ENCODE measurements around the gene CSF2RB. TPM values are rescaled to one million over a fixed set of nuclear protein-coding genes. Genes with fewer than 3 reads are reported as not detected.

Gene CSF2RB
- total RNA-seq, 1 donor, result 11.2 TPM

DNA sequence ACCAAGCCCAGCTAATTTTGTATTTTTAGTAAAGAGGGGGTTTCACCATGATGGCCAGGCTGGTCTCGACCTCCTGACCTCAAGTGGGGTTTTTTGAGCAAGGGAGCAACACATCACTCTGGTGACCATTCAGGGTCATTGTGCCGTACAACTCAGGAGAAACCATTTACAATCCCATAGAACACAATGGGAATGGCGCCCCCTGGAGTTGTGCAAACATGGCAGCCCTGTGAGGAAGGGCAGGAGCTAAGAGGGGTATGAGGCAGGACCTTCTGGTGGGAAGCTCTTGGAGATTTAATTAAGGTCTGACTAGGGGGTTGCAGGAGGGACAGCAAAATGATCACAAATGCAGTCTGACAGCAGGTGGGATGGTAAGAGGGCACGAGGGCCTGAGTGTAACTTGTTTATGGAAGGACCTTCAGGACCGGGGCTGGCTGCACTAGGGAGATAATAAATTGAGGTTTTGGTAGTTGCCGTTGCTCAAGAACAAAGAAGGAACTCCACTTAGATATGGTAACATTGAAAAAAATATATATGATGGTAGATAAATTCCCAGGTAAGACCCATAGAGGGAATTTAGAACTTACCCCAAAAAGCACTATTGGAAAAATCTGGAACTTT lies 9.1 kb upstream of the CSF2RB start:
- TF ChIP-seq, protein P1, sequence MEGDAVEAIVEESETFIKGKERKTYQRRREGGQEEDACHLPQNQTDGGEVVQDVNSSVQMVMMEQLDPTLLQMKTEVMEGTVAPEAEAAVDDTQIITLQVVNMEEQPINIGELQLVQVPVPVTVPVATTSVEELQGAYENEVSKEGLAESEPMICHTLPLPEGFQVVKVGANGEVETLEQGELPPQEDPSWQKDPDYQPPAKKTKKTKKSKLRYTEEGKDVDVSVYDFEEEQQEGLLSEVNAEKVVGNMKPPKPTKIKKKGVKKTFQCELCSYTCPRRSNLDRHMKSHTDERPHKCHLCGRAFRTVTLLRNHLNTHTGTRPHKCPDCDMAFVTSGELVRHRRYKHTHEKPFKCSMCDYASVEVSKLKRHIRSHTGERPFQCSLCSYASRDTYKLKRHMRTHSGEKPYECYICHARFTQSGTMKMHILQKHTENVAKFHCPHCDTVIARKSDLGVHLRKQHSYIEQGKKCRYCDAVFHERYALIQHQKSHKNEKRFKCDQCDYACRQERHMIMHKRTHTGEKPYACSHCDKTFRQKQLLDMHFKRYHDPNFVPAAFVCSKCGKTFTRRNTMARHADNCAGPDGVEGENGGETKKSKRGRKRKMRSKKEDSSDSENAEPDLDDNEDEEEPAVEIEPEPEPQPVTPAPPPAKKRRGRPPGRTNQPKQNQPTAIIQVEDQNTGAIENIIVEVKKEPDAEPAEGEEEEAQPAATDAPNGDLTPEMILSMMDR (IDR thresholded peaks at IDR 0.05; ENCODE audit: insufficient read depth, low read depth, low read length), result no peak
- H3K4me3 ChIP-seq (ENCODE audit: low read depth, low read length), result no peak overlapping the region
- DNase-seq (ENCODE audit: low read depth), result no peak

DNA sequence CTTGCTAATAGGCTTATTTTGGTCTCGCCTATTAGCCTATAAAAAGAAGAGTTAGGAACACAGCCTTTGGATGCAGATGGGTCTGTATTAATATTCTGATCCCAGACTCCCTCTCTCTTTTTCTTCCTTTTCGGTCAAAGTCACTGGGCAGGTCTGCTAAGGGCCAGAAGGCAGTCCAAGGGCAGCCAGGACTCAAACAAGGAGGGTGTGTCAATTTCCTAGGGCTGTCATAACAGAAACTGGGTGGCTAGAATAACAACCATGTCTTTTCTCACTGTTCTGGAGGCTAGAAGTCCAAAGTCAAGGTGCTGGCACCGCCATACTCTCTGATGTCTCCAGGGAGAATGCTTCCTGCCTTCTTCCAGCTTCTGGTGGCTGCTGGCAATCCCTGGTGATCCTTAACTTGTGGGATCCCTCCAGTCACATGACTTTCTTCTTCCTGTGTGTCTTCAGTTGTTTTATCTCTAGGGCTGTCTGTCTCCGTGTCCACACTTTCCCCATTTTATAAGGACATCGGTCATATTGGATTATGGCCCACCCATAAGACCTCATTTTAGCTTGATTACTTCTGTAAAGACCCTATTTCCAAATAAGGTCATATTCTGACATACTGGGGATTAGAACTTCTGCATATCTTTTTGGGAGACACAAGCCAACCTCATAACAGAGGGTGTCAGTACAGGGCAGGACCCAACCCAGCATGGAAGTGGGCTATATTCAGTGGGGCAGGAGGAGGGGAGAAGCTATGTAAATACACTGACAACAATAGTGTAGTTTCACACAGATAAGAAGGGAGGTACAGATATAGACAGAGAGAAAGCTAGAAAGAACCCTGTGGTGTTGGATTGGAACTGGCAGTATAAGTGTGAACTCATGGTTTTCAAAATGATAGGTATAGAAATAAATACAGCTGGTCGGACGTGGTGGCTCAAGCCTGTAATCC lies 5.9 kb upstream of the CSF2RB start:
- TF ChIP-seq, protein P1 (IDR thresholded peaks at IDR 0.05; ENCODE audit: insufficient read depth, low read depth, low read length), result no peak
- H3K4me3 ChIP-seq (ENCODE audit: low read depth, low read length), result no peak overlapping the region
- DNase-seq (ENCODE audit: low read depth), result no peak

- TF ChIP-seq, protein P1 (IDR thresholded peaks at IDR 0.05; ENCODE audit: insufficient read depth, low read depth, low read length), result no peak
- DNase-seq (ENCODE audit: low read depth), result peak; percentile 22
- no peak overlapping the region for H3K4me3 ChIP-seq (ENCODE audit: low read depth, low read length)
Observed at GRCh38 chr22:36910461-36910860, 3.0 kb upstream of the CSF2RB start.

DNA sequence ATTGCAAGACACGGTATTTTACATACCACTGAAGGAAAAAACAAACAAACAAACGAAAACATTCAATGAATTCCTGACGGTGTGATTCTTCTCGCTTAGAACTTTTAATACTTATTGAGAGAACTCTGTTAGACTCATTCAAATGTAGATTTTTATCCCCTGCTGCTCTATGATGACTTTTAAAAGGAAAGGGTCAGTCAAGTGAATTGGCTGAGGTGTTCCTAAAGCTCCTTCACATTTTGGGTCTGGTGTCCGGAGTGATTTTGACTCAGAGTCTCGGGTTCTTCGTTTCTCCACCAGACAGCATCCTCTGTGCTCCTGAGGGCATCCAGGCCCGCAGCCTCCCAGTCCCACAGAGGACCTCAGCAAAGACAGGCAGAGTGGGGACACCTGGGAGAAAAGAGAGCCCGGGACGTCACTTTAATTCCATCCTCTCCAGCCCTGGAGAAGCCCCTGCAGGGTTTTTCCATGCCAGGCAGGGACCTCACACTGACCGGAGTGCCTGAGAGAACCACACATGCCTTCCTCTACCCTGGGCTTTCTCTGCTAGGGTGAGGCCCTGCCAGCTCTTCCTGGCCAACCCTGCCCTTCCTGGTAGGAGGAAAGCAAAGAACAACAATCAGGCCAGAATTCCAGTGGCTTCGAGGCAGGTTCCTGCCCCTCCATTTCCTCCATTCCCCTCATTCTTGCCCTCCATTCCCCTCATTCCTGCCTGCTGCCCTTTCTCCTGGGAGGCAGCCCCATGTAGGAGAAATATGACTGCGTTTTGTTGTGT lies 1.4 kb upstream of the CSF2RB start:
- TF ChIP-seq, protein P1 (IDR thresholded peaks at IDR 0.05; ENCODE audit: insufficient read depth, low read depth, low read length), result no peak
- DNase-seq (ENCODE audit: low read depth), result no peak
- no peak overlapping the region for H3K4me3 ChIP-seq (ENCODE audit: low read depth, low read length)

DNA sequence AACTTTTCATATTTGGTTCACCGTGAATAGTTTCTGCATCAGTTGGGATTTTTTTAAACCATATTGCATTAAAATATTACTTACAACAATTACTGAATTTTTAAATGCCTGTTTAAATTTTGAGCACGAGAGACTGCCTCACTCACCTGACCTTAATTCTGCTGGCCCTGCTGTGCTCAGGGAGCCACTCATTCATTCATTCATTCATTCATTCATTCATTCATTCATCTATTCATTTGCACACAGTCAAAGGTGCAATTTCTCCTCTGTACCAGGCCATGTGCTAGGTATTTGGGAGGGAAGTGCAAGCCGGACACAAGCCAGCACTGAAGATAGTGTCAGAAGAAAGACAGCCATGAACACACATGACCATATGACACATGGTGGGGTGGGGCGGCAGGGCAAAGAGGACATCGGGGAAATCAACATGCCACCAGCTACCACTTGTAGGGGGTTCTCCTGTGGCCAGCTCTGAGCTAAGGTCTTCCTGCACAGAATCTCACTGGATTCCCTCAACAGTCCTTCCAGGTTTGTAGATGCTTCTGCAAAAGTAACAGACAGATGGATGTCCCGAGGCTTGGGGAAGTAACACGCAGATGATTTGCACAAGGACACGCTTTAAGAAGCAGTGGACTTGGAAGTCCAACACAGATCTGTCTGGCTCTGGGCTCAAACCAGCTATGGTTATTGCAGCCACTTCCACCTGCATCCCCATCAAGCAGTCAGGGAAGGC lies 568 bp upstream of the CSF2RB start:
- TF ChIP-seq, protein P1 (IDR thresholded peaks at IDR 0.05; ENCODE audit: insufficient read depth, low read depth, low read length), result no peak
- DNase-seq (ENCODE audit: low read depth), result no peak
- H3K4me3 ChIP-seq (ENCODE audit: low read depth, low read length), result no peak overlapping the region

GRCh38 chr22:36914390-36914752 lies 943 bp downstream of the CSF2RB start:
- TF ChIP-seq, protein P1 (IDR thresholded peaks at IDR 0.05; ENCODE audit: insufficient read depth, low read depth, low read length), result no peak
- no peak for DNase-seq (ENCODE audit: low read depth)
- H3K4me3 ChIP-seq (ENCODE audit: low read depth, low read length), result no peak overlapping the region

All from fibroblast of villous mesenchyme (primary cell).